GM20000 (cell line): Measurements from ENCODE around the gene NFIX.

Experiments
- DNase-seq: peaks from one replicate; pipeline ENCODE4 v3.0.0; 2012; ENCODE audit warnings: low spot score
- TF ChIP-seq, protein P1 (sequence below): IDR thresholded peaks from 2 replicates; pipeline ENCODE4 v1.5.1; 2012; ENCODE audit warnings: mild to moderate bottlenecking, control low read depth; ENCODE audit errors: extremely low read depth, missing control alignments

Gene NFIX

GRCh38 chr19:13121551-13122274 is 126.4 kb downstream of the NFIX start:
- DNase-seq = no peak
- TF ChIP-seq, protein P1, sequence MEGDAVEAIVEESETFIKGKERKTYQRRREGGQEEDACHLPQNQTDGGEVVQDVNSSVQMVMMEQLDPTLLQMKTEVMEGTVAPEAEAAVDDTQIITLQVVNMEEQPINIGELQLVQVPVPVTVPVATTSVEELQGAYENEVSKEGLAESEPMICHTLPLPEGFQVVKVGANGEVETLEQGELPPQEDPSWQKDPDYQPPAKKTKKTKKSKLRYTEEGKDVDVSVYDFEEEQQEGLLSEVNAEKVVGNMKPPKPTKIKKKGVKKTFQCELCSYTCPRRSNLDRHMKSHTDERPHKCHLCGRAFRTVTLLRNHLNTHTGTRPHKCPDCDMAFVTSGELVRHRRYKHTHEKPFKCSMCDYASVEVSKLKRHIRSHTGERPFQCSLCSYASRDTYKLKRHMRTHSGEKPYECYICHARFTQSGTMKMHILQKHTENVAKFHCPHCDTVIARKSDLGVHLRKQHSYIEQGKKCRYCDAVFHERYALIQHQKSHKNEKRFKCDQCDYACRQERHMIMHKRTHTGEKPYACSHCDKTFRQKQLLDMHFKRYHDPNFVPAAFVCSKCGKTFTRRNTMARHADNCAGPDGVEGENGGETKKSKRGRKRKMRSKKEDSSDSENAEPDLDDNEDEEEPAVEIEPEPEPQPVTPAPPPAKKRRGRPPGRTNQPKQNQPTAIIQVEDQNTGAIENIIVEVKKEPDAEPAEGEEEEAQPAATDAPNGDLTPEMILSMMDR = no peak

DNA sequence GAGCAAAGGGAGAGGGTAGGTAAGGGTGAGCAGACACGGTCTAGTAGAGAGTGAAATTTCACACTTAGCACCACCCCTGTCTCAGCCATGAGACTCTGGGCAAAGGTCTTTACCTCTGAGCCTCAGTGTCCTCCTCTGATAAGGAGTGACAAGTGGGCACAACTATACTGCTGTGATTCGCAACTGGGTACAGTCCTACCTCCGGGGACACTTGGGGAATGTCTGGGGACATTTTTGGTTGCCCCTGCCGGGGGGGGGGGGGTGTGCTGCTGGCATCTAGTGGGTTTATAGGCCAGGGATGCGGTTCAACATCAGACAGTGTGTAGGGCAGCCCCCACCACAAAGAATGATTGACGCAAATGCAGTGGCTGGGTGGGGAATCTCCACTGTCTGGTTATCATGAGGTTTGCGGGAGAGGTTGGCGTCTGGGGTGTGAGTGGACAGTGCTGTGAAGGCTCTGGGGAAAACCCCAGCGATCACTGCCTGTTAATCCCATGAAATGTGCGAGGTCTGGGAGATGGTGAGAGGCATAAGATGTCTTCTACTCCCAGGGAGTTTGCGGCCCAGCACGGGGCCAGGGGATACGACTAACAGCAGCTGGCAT is 127.1 kb downstream of the NFIX start:
- DNase-seq = no peak
- TF ChIP-seq, protein P1 = no peak

DNA sequence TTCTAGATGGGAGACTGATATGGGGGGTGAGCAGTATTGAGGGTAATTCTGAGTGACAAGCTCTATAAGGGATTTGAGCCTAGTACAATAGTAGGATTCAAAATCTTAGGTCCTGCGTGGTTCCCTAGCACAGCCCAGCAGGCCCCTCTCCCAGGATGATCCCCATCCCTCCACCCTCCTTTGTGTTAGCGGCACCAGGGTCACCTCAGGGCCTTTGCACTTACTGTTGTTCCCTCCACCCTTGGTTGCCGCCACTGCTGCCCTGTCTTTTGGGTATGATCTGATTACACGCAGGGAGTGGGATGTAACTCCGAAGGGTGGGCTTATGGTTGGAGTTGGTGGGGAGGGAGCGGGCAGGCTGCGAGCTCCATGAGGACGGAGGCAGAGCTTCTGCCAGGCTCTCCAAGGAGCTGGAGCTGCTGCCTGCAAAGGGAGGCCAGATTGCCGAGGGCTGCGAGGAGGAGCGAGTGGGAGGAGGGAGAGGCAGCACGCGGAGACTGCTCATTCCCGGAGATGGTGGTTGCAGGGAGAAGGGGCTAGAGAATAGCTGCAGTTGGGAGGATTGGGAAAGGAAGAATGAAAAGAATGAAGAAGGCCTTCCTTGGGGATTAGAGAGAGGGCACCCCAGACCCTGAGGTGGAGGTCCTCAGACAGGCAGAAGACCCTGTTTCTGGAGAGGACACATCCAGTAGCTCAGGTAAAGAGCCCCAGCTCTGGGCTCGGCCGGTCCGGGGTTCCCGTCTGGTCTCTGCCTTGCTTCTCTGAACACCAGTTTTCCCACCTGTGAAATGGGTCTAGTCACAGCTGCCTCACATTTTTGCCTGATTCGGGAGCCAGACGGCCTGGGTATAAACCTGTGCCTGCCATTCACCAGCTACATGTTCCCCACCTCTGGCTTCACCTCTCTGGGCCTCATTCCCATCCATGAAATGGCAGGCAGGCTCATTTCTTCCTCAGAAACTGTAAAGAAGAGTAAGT is 128.0 kb downstream of the NFIX start:
- DNase-seq = no peak
- TF ChIP-seq, protein P1 = no peak

- TF ChIP-seq, protein P1 = no peak
- no peak for DNase-seq
Observed at GRCh38 chr19:13127051-13127450, 131.8 kb downstream of the NFIX start.

DNA sequence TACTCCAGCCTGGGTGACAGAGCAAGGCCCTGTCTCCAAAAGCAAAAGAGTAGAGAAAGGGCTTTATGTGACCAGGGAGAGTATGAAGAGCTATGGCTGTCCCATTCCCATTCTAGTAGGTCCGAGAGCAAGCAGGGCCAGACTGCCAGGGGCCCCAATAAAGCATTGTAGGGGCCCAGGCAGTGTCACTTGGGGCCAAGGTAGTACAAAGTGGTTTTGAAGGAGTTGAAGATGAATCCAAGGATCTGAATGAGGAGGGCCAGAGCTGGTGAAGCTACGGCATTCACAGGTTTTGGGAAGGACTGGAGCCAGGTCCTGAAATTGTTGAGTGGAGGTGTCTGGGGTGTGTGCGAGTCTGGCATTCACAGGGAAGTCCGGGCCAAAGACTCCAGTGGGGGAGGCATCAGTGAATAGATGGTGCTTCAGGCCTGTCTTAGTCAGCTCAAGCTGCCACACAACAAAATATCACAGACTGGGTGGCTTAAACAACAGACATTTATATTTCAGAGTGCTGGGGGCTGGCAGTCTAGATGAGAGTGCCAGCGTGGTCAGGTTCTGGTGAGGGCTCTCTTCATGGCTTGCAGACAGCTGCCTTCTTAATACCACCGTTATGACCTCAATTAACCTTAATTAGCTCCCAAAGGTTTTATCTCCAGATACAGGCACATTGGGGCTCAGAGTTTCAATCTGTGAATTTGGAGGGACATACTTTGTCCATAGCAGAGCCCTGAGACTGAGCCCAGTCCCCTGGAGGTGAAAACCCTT is 132.7 kb downstream of the NFIX start:
- DNase-seq = no peak
- TF ChIP-seq, protein P1 = no peak

- DNase-seq = no peak
- TF ChIP-seq, protein P1 = no peak
Observed at GRCh38 chr19:13128583-13128982, 133.3 kb downstream of the NFIX start.
